DMS53 (cell line): Measurements from ENCODE around the gene SNCA.

Experiments used
- DNase-seq: peaks from one replicate; lab custom pipeline; 2025; lab: John Stamatoyannopoulos, UW

Gene SNCA

DNA sequence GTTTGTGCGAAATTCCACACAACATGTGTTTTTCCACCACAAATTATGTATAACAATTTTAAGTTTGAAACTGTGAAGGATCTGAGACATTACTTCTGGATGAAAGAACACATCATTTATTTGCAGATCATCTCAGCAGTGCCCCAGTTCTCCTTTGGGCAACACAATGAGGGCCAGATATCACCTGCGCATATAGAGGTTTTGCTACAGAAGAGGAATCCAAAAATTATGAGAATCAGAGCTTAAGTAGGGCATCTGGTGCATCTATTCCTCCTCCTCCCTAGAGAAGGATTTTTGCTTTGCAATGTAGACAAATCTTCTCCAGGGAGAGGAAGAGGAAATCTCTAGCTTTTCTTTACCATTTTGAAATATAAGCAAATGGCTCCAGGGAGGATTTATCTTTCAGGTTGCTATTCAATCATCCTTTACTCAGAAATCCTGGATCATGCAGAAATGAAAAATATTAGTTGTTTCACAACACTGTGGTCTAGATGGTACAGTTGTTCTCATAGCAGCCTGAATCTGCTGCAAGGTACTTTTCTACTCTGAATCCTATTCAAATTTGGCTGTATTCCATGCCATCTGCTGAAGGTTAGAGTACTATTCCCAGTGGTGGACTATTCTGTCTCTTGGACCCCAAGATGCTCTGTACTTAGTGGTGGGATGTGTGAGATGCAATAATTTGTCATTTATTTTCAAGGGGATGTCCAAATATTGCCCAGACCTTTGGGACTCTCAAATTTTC is 132.1 kb downstream of the SNCA start:
- no peak for DNase-seq

DNA sequence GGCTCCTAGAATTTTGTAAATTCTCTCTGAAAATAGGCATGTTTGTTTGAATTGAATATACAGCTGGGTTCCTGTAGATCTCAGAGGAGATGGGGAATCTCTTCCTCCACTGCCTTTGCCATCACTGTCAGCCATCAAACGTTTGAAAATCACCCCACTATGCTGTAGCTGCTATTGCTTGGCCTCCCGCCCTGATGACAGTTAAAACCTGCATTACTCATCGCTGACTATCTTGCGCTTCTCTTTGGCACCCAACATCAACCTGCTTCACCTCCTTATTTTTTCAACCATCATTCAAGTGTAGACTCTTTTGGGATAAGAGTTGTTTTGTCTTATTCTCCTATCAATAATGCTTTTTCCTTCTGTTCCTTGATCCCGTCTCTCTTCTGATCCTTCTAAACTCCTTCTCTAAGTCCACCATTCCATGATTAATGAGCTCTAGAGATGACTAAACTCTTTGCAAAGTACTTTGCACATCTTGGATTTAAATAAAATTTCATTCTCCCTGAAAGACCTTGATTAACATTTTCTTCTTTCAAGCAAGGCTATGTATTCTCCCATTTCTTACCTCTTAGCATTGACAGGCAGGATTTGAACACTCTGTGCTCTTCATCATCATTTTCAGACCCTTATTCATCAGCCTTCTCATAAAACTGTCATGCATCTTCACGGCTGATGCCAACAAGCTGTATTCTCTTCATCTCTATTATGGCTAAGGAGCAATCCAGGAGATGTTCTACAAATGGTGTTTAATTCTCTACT is 133.0 kb downstream of the SNCA start:
- no peak for DNase-seq

DNA sequence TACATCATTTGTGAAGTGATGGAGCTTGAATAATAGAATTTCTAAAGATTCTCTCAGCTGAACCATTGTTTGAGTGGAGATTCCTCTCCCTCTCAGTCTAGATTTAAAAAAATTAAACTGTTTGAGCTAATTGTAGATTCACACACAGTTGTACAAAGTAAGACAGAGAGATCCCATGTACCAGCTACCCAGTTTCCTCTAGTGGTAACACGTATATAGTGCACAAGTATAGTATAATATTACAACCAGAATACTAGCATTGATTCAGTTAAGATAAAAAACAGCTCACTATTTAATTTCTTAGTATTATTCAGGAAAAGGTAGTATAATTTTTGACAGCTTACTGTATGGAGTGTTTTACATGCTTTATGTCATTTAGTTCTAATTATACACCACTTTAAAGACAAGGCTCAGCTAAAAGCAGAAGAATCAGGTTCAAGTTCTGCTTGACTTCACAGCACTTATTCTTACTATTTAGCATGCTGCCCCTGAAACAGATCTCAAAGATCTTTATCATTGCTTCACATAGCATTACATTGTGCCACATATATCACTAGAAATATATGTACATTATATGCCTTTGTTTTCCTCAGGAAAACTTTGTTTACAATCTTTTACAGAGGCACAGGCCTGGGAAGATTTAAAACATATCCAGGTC is 136.1 kb downstream of the SNCA start:
- no peak for DNase-seq

DNA sequence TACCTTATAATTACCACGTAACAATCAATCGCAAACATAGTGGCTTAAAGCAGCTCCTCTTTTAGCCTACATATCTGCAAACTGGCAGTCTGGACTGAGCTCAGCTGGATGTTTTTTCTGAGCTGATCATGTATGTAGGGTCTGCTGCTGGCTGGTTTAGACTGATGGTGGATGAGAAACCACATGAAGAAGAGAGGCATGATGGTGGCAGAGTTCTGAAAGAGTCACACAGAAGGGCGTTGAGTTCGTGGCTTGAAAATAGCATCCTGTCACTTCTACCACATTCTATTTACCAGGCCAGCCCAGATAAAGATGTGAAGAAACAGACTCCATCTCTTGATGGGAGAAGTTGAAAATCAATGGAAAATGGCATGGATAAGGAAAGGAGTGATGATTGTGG is 151.3 kb downstream of the SNCA start:
- DNase-seq = no peak

DNA sequence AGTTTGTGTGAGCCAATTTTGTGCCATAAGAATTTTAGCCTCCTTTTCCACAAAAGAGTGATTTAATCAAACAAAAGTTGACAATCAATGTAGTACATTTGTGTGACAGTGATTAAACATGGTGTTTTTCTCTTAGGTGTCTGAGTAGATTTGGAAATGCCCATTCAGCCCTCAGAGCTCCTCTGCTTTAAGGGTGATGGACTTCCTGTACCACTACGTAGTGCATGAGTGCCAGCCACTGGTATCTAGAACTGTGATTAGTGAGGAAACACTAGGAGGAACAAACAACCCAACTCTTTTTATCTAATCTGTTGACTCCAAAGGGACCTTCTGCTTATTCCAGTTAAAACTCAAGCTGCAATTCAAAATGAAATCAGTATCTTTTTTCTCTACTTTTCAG is 151.7 kb downstream of the SNCA start:
- DNase-seq = no peak

DNA sequence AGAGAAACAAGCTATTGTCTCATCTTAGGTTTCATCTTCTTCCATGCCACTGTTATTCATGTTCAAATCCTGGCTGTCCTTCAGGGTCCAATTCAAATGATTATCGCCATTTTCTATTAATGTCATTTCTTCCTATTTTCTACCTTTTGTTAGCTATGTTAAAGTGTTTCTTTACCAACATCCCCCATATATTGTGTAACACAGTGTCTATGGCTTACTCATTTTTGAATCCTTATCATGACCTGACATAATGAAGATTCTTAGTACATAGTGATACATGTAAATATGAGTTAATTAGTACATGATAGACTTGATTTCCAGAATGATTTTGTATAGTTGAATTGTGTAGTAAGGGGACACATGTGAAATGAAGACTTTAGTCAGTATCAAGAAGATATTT is 152.4 kb downstream of the SNCA start:
- DNase-seq = no peak

DNA sequence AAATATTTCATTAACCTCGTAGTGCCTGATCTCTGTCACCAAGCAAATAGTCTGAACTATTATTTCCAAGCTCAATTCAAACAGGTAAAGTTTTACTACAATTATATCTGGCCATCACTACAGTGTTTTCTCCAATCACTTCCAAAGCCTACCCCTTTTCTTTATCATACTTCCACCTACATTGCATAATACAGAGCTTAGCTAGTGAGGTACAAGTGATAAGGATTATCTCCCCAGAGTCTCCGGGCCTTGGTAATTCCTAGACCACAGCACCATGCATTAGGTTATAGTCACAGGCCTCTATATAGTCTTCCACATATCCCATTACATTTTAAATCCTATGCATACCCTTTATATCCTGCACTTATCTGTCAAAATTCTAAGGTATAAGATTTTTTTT is 154.2 kb downstream of the SNCA start:
- no peak for DNase-seq

DNA sequence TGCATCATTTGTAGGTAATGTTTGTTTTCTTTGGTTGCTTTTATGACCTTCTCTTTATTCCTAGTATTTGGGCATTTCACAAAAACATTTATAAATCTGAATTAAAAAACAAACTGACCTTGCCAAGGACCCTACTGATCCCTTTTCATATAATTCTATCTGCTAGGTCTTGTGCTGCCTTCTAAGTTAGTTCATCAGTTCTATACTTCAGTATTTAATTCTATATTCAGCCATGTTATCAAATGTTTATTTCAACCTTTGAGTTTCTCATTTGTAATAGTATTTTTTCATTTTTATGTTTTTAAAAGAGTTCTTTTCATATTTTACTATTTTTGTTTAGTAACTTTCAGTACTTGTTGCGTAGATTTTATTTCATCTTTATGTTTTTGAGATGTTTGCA is 155.3 kb downstream of the SNCA start:
- no peak for DNase-seq

DNA sequence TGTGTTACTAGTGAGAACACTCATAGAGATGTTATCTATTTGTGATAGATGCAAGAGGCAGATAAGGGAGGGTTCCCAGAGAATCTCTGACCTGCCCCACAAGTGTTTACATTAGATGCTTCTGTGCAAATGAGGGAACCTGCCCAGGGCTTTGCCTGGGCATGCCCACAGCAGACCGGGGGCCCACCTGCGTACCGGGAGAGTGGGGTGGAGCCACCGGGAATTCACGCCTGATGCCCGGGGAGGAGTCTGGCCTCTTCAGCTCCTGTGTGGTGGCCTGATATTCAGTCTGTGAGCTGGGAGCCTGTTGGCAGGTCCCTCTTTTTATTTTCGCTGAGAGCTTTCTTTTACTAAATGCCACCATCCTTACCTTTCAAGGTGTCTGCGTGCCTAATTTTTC is 155.7 kb downstream of the SNCA start:
- DNase-seq = peak; percentile 96

DNA sequence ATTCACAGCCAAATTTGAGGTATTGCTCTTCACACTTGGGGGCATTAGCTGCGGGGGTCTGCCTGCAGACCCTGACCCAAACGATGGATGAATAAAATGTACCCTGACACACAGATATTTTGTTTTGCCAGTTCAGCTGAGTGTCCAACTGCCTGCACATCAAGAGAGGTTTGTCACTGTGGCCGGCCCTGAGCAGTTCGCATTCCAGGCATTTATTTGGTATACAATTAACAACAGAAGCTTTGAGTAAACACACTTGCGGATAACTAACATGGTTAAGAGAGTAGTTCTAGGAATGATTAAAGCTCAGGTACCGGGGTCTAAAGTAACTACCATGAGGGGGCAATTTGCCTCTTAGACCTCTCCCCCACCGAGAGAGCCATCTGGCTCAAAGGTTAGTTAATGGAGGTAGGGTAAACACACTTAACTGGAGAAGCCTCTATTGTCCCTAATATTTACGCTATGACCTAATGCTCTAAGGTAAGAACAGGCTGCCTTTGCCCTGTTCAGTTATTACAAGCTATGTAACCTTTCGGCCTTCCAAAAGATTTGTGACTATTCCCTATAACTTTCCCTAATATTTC is 162.0 kb downstream of the SNCA start:
- peak; percentile 91 for DNase-seq
